ENCODE results near the gene LYPD3.
A peak's percentile ranks its signal among the peaks of the same experiment; 100 is the strongest.
"Not testable (repeated sequence)": the region's sequence is repeated elsewhere in the genome, so short reads cannot be mapped to it uniquely, and the experiment has no call there.

LYPD3 gene

GRCh38 chr19:43465468-43466120 is at the start of gene LYPD3:
TSS of gene LYPD3 (minus strand) at chr19:43465608. CDS start at chr19:43465571, 37 bp downstream.
- no peak for DNase-seq (ENCODE audit: low spot score)

- not testable (repeated sequence) for DNase-seq (ENCODE audit: low spot score)
These were observed 47.0 kb upstream of the LYPD3 start for GRCh38 chr19:43512399-43512798.

- DNase-seq (ENCODE audit: low spot score) = no peak
These were observed 45.9 kb upstream of the LYPD3 start for GRCh38 chr19:43511324-43511723.

DNA sequence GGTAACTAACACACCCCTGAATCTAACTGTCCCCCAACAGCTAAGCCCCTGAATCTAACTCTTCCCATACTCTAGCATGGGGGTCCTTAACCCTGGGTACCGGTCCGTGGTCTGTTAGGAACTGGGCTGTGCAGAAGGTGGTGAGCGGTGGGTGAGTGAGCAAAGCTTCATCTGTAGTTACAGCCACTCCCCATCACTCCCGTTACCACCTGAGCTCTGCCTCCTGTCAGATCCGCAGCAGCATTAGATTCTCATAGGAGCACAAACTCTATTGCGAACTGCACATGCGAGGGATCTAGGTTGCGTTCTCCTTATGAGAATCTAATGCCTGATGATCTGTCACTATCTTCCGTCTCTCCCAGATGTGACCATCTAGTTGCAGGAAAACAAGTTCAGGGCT is 45.3 kb upstream of the LYPD3 start:
- no peak for DNase-seq (ENCODE audit: low spot score)

DNA sequence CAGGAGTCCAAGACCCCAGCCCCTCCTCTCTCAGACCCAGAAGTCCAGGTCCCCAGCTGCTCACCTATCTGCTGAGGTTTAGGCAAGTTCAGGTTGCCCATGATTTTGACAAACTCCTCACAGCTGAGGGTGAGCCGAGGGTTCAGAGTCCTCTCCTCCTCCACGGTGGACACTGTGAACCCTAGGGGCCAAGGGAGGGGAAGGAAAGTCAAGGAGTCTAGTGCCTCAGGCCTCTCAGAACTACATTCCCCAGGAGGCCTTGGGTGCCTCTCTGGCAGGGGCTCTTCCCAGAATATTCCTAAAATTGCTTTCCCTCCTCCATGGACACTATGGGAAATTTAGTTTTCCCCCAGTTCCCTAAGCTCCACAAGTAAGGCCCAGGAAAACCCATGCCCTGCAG is 42.5 kb upstream of the LYPD3 start:
- DNase-seq (ENCODE audit: low spot score) = no peak

DNA sequence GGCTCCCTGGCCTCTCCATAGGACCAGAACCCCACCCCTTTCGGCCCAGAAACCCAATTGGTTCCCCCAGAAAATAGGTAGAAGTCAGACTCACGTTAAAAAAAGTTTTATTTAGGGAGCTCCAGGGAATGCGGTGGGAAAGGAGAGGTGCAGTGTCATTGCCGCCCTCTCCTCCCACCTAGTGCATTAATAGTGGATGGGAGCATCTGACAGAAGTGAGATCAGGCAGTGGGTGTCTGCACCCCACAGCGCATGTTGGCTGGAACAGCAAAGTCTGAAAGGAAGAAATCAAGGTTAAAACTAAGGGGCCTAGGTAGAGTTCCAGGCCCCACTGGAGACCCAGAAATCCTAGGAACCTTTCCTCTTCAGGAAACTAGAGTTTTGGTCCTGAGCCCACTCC is 41.2 kb upstream of the LYPD3 start:
- DNase-seq (ENCODE audit: low spot score) = no peak

GRCh38 chr19:43505941-43506340 is 40.5 kb upstream of the LYPD3 start:
- DNase-seq (ENCODE audit: low spot score) = no peak

DNA sequence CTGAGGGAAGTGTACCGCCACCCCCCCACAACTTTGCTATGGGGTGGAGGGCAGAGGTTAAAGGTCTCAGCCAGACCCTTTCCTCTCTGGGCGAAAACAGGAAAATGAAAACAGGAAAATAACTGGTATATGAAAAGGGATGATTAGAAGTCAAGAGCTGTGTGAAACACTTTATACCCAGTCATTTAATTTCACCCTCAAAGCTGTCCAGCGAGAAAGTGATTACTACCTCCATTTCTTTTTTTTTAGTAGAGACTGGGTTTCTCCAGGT is 39.7 kb upstream of the LYPD3 start:
- no peak for DNase-seq (ENCODE audit: low spot score)

DNA sequence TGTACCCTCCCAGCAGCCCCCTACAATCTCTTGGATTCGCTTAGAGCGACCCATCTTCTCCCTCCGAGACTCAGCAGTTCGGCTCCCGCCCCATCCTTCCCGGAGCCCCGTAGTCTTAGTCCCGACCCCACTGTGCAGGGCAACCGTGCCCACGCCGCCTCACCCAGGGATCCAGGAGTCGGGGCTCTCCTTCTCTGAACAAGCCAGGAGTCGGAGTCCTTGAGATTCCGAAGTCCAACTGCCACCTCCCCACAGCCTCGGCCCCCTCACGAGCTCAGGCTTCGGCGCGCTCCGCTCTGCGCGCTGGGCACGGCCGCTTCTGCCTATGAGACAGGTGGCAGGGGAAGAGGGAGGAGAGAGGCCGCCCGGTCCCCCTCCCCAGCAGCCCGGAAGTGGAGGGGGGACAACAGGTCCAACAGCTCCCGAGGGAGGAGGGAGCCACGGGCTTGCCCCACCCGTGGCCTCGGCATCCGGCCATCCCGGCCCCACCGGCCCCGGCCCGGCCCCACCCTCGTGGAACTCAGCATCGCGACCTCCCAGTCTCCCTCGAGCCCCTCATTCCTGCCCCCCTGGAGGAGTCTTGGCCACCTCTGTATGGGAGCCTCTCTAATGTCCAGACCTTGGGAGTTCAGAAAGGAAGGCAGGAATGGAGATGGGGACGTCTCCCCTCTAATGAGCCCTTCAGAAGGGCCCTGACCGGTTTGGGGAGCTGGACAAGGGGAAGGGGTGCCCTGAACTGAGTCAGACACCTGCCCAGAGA is 39.2 kb upstream of the LYPD3 start, which contains the start of gene PHLDB3:
Gene PHLDB3 (minus strand): TSS at position 321 of the 760 bp plus-strand sequence. CDS start 628 bp downstream, outside the sequence.
- DNase-seq (ENCODE audit: low spot score) = peak; percentile 46

DNA sequence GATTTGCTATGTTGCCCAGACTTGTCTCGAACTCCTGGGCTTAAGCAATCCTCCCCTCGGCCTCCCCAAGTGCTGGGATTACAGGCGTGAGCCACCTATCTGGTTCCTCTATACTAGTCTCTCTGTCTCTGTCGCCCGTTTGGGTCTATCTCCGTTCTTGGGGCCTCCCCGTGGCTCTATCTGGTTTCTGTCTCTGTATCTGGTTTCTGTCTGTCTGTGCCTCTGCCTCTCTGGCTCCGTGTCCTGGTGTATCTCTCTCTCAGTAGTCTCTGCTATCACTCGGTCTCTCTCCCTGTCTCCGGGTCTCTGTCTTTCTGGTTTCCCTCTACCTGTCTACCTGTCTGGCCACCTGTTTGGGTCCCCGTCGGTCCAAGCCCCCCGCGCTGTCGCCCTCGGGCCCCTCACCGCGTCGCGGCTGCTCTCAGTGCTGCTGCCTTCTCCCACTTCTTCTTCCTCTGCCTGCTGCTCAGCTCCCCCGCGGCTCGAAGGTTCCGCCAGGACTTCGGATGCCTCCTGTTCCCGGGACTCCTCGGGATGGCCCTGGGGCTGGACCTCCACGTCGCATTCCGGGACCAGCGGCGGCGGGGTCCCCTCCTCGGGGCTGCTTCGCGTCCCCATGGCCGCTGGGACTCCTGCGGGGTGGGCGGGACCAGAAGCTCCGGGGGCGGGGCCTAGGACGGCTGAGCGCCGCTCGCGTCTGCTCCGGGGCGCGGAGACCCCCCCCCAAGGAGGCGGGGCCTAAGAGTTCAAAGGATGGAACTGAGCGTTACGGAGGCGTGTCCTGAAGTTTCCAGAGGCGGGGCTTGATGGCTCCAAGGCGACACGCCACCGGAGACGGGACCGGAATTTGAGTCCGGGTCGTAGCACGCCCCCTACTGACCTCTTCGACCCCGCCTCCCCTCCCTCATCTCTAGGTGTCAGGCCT is 38.4 kb upstream of the LYPD3 start:
- peak; percentile 92 for DNase-seq (ENCODE audit: low spot score)

- no peak for DNase-seq (ENCODE audit: low spot score)
These were observed 37.1 kb upstream of the LYPD3 start for GRCh38 chr19:43502419-43502976.

DNA sequence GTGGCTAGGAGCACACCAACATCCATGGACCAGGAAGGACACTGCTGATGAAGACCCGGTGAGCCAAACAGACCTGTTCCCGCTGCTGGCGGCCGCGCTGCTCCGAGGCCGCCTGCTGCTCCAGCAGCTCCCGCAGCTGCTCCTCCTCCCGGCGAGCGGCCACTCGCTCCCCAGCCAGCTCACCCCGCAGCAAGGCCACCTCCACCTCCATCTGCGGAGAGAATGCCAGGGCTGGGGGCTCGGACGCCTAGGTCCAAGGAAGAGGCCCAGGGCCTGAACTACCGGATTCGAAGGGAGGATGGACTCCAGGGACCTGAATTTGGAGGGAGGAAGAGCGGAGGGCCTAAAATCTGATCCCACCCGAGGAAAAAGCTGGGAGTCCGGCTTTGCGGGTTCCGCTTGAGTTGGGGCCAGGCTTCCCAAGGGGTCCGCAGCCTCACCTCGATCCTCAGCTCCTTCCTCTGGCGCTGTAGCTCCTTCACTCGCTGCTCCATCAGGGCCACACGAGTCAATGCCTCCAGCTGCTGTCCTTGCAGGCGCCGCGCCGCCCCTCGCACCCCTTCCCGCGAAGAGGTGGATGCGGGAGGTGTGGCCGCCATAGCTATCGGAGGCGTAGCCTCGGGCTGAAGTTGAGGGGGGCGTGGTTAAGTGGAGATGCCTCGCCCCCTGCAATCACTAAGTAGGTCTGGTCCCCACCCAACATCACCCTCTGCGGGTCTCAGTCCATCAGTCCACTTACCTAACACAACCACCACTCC is 36.4 kb upstream of the LYPD3 start:
- no peak for DNase-seq (ENCODE audit: low spot score)

DNA sequence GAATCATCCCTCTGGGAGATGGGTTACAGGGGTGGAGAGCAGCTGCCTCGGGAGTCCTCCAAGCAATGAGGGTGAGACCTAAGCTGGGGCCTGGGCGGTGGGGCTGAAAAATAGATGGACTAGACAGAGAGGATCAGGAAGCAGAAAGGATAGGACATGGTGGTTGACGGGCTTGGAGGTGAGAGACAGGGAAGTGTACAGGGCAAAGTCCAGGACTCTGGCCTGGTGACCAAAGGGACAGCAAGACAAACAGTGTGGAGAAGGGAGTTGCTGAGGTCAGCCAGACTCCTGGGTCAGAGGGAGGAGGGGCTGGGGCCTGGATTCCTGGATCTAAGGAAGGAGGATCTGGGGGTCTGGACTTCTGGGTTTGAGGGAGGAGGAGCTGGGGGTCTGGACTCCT is 33.6 kb upstream of the LYPD3 start:
- DNase-seq (ENCODE audit: low spot score) = peak; percentile 93

- no peak for DNase-seq (ENCODE audit: low spot score)
These were observed 32.9 kb upstream of the LYPD3 start for GRCh38 chr19:43498233-43498842.

DNA sequence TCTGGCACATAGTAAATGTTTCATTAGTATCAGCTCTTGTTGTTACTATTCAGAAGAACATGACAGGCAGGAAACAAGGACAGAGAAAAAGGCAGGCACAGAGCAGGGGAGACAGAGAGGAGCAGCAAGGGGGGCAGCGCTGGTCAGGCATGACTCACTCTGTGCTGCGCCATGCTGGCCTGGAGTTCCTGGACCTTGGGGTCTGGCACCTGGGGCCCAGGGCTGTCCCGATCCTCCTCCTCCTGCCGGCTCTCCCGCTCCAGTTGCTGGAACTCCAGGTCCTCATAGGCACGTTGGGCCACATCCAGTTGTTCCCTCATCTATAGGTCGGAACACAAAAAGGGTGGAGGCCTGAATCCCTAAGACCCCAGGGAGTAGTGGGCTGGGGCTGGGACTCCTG is 31.6 kb upstream of the LYPD3 start:
- DNase-seq (ENCODE audit: low spot score) = no peak

DNA sequence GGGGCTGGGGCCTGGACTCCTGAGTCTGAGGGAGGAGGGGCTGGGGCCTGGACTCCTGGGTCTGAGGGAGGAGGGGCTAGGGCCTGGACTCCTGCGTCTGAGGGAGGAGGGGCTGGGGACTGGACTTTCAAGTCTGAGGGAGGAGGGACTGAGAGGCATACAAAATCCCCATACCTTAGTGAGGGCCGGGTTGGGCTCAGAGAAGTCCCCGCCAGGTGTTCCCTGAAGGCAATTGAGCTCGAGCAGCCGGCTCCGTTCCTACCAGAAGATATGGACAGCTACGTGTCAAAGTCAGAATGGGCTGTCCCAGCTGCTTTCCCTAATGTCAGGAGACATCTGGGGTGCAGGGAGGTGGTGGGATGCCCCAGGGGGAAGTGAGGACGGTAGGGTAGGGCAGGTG is 29.7 kb upstream of the LYPD3 start:
- no peak for DNase-seq (ENCODE audit: low spot score)

DNA sequence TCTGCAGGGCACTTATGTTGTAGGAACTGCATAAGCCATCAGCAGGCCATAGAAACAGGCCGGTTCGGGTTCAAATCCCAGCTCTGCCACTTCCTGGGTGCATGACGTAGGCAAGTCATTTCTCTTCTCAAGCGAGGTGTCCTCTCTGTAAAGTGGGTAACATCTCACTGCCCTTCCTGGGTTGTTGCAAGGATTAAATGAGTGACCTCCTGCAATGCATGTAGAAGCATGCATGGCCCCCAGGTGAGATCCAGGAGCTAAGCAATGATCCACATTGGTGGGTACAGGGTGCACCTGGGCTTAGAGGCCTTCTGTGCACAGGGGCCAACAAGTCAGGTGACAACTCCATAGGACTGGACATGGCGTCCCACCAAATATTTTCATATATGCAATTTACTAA is 25.4 kb upstream of the LYPD3 start:
- DNase-seq (ENCODE audit: low spot score) = no peak

- no peak for DNase-seq (ENCODE audit: low spot score)
These were observed 24.7 kb upstream of the LYPD3 start for GRCh38 chr19:43489979-43490599.

DNA sequence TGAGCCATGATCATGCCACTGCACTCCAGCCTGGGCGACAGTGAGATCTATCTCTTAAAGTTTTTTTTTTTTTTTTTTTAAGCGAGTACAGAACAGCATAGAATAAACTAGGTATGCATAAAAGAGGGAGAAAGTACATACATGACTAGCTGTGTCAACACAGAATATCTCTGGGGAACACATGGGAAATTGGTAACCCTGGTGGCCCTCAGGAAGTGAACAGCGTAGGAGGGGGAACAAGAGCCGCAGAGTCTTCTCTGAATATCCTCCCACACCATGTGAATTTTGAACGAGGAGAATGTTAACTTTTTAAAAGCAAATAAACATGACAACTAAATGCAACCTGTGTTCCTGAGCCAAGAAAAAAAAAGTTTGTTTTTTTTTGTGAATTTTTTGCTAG is 23.9 kb upstream of the LYPD3 start:
- DNase-seq (ENCODE audit: low spot score) = no peak

- DNase-seq (ENCODE audit: low spot score) = no peak
These were observed 22.8 kb upstream of the LYPD3 start for GRCh38 chr19:43488179-43488578.

GRCh38 chr19:43486412-43486811 is 21.0 kb upstream of the LYPD3 start:
- DNase-seq (ENCODE audit: low spot score) = no peak
